ENCODE measurements around the gene MEAF6. TPM values are rescaled to one million over a fixed set of nuclear protein-coding genes. Genes with fewer than 3 reads are reported as not detected.

The MEAF6 gene
- total and polyA plus RNA-seq, 2 of the 4 experiments (the other 2 are of a cell fraction): 36.2 to 40.7 TPM

GRCh38 chr1:37442644-37443043, 71.9 kb downstream of the MEAF6 start:
- no peak overlapping the region for H2BK15ac ChIP-seq (ENCODE audit: low read depth, low read length)
- no peaks in the 10 kb centered on the region for H4K20me1 ChIP-seq (ENCODE audit: insufficient read depth, low read length)
- no peak overlapping the region for H3K14ac ChIP-seq (replicated peaks; ENCODE audit: low read depth, low read length)
- no peak overlapping the region for H3K4me2 ChIP-seq (ENCODE audit: low read depth, low read length)
- H3K4me3 ChIP-seq (ENCODE audit: insufficient read depth, low read depth, low read length): no peak overlapping the region
- no peaks in the 10 kb centered on the region for H3K4me1 ChIP-seq (ENCODE audit: control insufficient read depth, insufficient read depth, low read length)
- ChIA-PET POLR2A (ENCODE audit: unreplicated experiment) (no interaction called here), CTCF (interaction anchor here (1.8 kb wide), 1 partner anchor 9 kb away, joined by 5 read pairs; no protein-coding TSS in a partner anchor)
- no peak overlapping the region for H2AK9ac ChIP-seq (replicated peaks; ENCODE audit: low read depth, low read length, poor library complexity)
- no peak overlapping the region for H3K4ac ChIP-seq (ENCODE audit: low read depth, low read length)
- ATAC-seq (ENCODE audit: low read depth): no peak
- intact Hi-C loops (cut with micrococcal nuclease) (no loop called here), dilution Hi-C loops (cut with HindIII; ENCODE audit: low sequenced_read_pairs, unreplicated experiment) (no loop called here), in situ Hi-C loops (cut with MboI; ENCODE audit: low sequenced_read_pairs) (no loop called here)
- no peak overlapping the region for H2BK120ac ChIP-seq (ENCODE audit: low read depth, low read length)
- H3K27me3 ChIP-seq (ENCODE audit: control insufficient read depth, insufficient read depth, low read length): peaks cover 26% of the 10 kb centered on the region
- no peak overlapping the region for H2BK20ac ChIP-seq (ENCODE audit: low read depth, low read length)
- no peak overlapping the region for H3K56ac ChIP-seq (ENCODE audit: extremely low read depth, insufficient read depth, low read length)
- no peak overlapping the region for H3K18ac ChIP-seq (ENCODE audit: low read depth, low read length)
- no peaks in the 10 kb centered on the region for H3K36me3 ChIP-seq (ENCODE audit: control insufficient read depth, insufficient read depth, low read length)
- TF ChIP-seq, protein P1, sequence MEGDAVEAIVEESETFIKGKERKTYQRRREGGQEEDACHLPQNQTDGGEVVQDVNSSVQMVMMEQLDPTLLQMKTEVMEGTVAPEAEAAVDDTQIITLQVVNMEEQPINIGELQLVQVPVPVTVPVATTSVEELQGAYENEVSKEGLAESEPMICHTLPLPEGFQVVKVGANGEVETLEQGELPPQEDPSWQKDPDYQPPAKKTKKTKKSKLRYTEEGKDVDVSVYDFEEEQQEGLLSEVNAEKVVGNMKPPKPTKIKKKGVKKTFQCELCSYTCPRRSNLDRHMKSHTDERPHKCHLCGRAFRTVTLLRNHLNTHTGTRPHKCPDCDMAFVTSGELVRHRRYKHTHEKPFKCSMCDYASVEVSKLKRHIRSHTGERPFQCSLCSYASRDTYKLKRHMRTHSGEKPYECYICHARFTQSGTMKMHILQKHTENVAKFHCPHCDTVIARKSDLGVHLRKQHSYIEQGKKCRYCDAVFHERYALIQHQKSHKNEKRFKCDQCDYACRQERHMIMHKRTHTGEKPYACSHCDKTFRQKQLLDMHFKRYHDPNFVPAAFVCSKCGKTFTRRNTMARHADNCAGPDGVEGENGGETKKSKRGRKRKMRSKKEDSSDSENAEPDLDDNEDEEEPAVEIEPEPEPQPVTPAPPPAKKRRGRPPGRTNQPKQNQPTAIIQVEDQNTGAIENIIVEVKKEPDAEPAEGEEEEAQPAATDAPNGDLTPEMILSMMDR (conservative IDR thresholded peaks at IDR 0.05; ENCODE audit: low read depth, low read length): no peak
- TF ChIP-seq NFE2L2 (IDR thresholded peaks at IDR 0.05; ENCODE audit: low read depth, low read length): no peak
- TF ChIP-seq RFX5 (IDR thresholded peaks at IDR 0.05; ENCODE audit: low read depth, low read length): no peak
- no peak for TF ChIP-seq CHD1 (IDR thresholded peaks at IDR 0.05; ENCODE audit: low read depth, low read length)
- TF ChIP-seq BHLHE40 (IDR thresholded peaks at IDR 0.05; ENCODE audit: low read depth, low read length): no peak
- no CpG with 5 or more reads among the region's 2 CpGs for WGBS, 2 experiments (ENCODE audit: extremely low coverage in 2 of 2, insufficient read length in 1 of 2)
- H2AFZ ChIP-seq (replicated peaks; ENCODE audit: low read length, poor library complexity): no peak overlapping the region
- H4K91ac ChIP-seq (ENCODE audit: insufficient read depth, low read depth, low read length): no peak overlapping the region
- no peaks in the 10 kb centered on the region for H3K79me1 ChIP-seq (ENCODE audit: low read depth in 1 of 2, low read length in 2 of 2)
- no peak overlapping the region for H4K5ac ChIP-seq (ENCODE audit: low read depth, low read length)
- H3K27ac ChIP-seq (ENCODE audit: insufficient read depth, low read length): no peak overlapping the region
- H2BK5ac ChIP-seq (ENCODE audit: low read depth, low read length, poor library complexity, severe bottlenecking): no peak overlapping the region
- H3K9me1 ChIP-seq (ENCODE audit: insufficient read depth, low read length): no peaks in the 10 kb centered on the region
- no peak overlapping the region for H3K23ac ChIP-seq (ENCODE audit: low read depth, low read length)
- H3K9me3 ChIP-seq (ENCODE audit: control insufficient read depth, insufficient read depth, low read length): no peaks in the 10 kb centered on the region
- no peak overlapping the region for H2AK5ac ChIP-seq (ENCODE audit: low read depth, low read length)
- no peak overlapping the region for H4K8ac ChIP-seq (ENCODE audit: low read depth in 2 of 2, low read length in 2 of 2)
- no peak overlapping the region for H3K9ac ChIP-seq (ENCODE audit: low read depth, low read length)
- no TSS peak for BruUV-seq (replicated peaks)
- no peak for DNase-seq

Small RNAs within 50 kb of the gene (microRNA-seq; reads per million reads assigned to microRNA genes)
- not detected for gene AL034379.1 (ENCODE audit: insufficient read depth, insufficient read length)
- gene MIR5581 (ENCODE audit: insufficient read depth in 1 of 2, insufficient read length in 1 of 2, unreplicated experiment in 1 of 2): 2.1 to 2.2 reads per million in 2 experiments
- gene MIR6732 (ENCODE audit: unreplicated experiment): not detected

Small RNAs within 50 kb of the gene (small RNA-seq; reads per million reads assigned to genes)
- gene AL034379.1 (0 reads per million in 5 experiments), gene MIR5581 (0 to 1.7 (median 0) reads per million in 5 experiments)

Other genes with a start within 250 kb of the MEAF6 start
- gene ZC3H12A, start 40.2 kb downstream of the MEAF6 start, total RNA-seq (2012; rRNA removed): 3.1 and 3.8 TPM in 2 replicates
- 14.2 and 15.2 TPM in 2 replicates for gene ZC3H12A, start 40.2 kb downstream of the MEAF6 start, polyA plus RNA-seq (2012; rRNA removed)
- gene SNIP1, start 39.5 kb upstream of the MEAF6 start, total RNA-seq (2012; rRNA removed): 11.3 and 13.9 TPM in 2 replicates
- gene SNIP1, start 39.5 kb upstream of the MEAF6 start, polyA plus RNA-seq (2012; rRNA removed): 6.8 and 7.7 TPM in 2 replicates
- 8.1 and 9.1 TPM in 2 replicates for gene DNALI1, start 42.2 kb upstream of the MEAF6 start, total RNA-seq (2012; rRNA removed)
- gene DNALI1, start 42.2 kb upstream of the MEAF6 start, polyA plus RNA-seq (2012; rRNA removed): 9.1 and 10.1 TPM in 2 replicates
- 77.4 and 90.3 TPM in 2 replicates for gene GNL2, start 81.2 kb upstream of the MEAF6 start, total RNA-seq (2012; rRNA removed)
- gene GNL2, start 81.2 kb upstream of the MEAF6 start, polyA plus RNA-seq (2012; rRNA removed): 42.9 and 49.4 TPM in 2 replicates
- not detected in 2 replicates for gene RSPO1, start 120.1 kb upstream of the MEAF6 start, total RNA-seq (2012; rRNA removed)
- gene RSPO1, start 120.1 kb upstream of the MEAF6 start, polyA plus RNA-seq (2012; rRNA removed): not detected in 2 replicates
- 5.9 and 6.1 TPM in 2 replicates for gene CDCA8, start 177.8 kb upstream of the MEAF6 start, total RNA-seq (2012; rRNA removed)
- 25.2 and 25.7 TPM in 2 replicates for gene CDCA8, start 177.8 kb upstream of the MEAF6 start, polyA plus RNA-seq (2012; rRNA removed)